Naive thymus-derived CD8-positive, alpha-beta T cell (primary cell): ENCODE measurements around the gene CTIF. TPM values are rescaled to one million over a fixed set of nuclear protein-coding genes. Genes with fewer than 3 reads are reported as not detected.

Experiments used
- ATAC-seq, 2 donors: fragments of 150-1000 bp; cut with Tn5 transposase in 1 of 2; sonication (Bioruptor Pico), chemical (Tn5 transposase) in 1 of 2; 1 replicate in 1 of 2; 2 replicates in 1 of 2; pipeline ENCODE4 v1.10.0; 2021; ENCODE audit warnings: mild to moderate bottlenecking in 2 of 2, moderate library complexity in 2 of 2
- POLR2A ChIA-PET: fragments of 350-600 bp; sonication (Branson Sonifier 250); formaldehyde crosslinking; loops from one replicate; lab custom pipeline; 2021; ENCODE audit warnings: antibody characterized with exemption; lab: Charles Lee
- DNase-seq, 10 donors: peaks; one replicate each; pipeline versions ENCODE4 v3.0.0 to v3.0.0-alpha.2; 2020 to 2022
- H3K27ac Mint-ChIP-seq, 10 donors: one replicate each; pipeline ENCODE4 v1.8.0; 2020 to 2022; ENCODE audit warnings: mild to moderate bottlenecking in 10 of 10, mixed read lengths in 10 of 10, moderate library complexity in 4 of 10, inconsistent platforms in 1 of 10
- H3K27me3 Mint-ChIP-seq, 5 donors: one replicate each; pipeline ENCODE4 v1.8.0; 2021 to 2022; ENCODE audit warnings: mixed read lengths in 5 of 5
- H3K36me3 Mint-ChIP-seq, 3 donors: one replicate each; pipeline ENCODE4 v1.8.0; 2020 to 2022; ENCODE audit warnings: mixed read lengths in 3 of 3, mild to moderate bottlenecking in 2 of 3, inconsistent platforms in 1 of 3
- H3K4me1 Mint-ChIP-seq, 4 donors: one replicate each; pipeline ENCODE4 v1.8.0; 2021 to 2022; ENCODE audit warnings: mixed read lengths in 4 of 4
- H3K4me3 Mint-ChIP-seq, 10 donors: one replicate each; pipeline ENCODE4 v1.8.0; 2020 to 2022; ENCODE audit warnings: mild to moderate bottlenecking in 10 of 10, mixed read lengths in 10 of 10, moderate library complexity in 6 of 10, inconsistent platforms in 1 of 10
- H3K9me3 Mint-ChIP-seq, 9 donors: one replicate each; pipeline ENCODE4 v1.8.0; 2020 to 2022; ENCODE audit warnings: mixed read lengths in 9 of 9, mild to moderate bottlenecking in 3 of 9, inconsistent platforms in 1 of 9, moderate library complexity in 1 of 9
- polyA plus RNA-seq, 3 donors: library from polyadenylated mRNA; unstranded; fragments of 300-500 nt; fragmentation: Illumina TruSeq; gene quantifications; one replicate each; pipeline ENCODE4 v1.2.3, GENCODE V29; 2021
- total RNA-seq, 8 experiments: library from RNA in 2 of 8; stranded (reverse) in 2 of 8; gene quantifications; one replicate each; pipeline ENCODE4 v1.2.3 and lab custom pipeline; 2021 to 2026

The CTIF gene
- total and polyA plus RNA-seq, 5 experiments from 2014 or later: 0.06 to 3.4 (median 2.0) TPM; not detected in 2

DNA sequence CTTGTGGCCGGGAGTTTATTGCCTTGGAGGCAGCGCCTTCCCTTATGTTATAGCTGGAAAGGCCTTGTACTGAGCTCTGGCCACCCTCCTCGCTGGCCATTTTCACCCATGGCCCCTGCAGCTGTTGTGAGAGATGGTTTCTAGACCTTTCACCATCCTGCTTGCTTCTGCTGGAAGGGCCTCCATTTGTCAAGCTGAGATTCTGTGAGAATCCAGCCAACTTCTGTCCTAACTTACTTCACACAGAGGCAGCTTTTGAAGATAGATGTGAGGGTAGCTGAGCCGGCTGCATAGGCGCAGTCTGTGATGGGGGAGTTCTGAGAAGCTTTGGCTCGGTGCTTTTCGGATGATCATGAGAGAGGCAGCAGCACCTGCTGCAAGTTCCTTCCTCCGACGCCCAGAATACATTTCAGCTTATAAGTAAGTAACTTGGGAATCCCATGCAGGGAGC lies 8.7 kb downstream of the CTIF start:
- POLR2A ChIA-PET: no interaction called here
- H3K4me3 Mint-ChIP-seq: no peak overlapping the region
- H3K36me3 Mint-ChIP-seq: no peaks in the 10 kb centered on the region
- DNase-seq: no peak
- H3K27me3 Mint-ChIP-seq: peaks cover 1 to 26% (median 10%) of the 10 kb centered on the region in 5 donors
- H3K4me1 Mint-ChIP-seq: peaks cover 0 to 5% (median 0%) of the 10 kb centered on the region in 4 donors
- H3K27ac Mint-ChIP-seq: no peak overlapping the region
- ATAC-seq: no peak
- H3K9me3 Mint-ChIP-seq: no peaks in the 10 kb centered on the region

DNA sequence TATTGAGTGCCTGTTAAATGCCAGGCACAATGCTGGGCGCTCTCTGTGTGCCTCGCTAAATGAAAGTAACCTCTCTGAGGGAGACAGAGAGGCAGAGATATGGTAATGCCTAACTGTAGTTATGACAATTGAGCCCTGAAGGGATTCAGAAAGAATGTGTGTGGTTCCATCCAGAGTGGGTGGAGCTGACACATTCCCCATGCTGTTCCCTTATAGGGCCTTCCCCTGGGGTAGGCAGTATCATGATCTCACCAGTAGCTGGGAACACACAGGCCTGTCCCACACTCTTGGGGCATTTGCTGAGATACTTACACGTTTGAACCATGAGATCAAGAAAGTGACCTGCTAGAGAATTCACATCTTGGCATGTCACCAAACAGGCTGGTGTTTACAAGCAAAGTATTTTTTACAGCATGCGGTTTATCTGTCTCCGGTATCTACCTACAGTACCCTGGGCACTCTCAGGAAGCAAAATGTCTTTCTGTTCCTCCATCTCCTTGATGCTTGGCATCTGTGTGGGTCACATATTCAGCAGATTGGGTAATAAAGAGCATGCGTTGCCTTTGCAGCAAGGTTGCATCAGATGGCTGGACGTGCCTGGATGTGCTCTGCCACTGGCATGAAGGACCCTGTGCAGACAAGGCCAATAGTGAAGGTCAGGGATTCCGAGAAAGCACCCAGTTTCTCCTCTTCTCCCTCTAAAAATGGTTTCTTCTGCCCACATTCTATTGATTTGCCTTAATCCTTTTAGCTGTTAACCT lies 9.4 kb downstream of the CTIF start:
- Mint-ChIP-seq H3K36me3 (no peaks in the 10 kb centered on the region), H3K4me1 (peaks cover 0 to 2% (median 0%) of the 10 kb centered on the region in 4 donors), H3K9me3 (no peaks in the 10 kb centered on the region), H3K27me3 (peaks cover 1 to 23% (median 10%) of the 10 kb centered on the region in 5 donors), H3K27ac (no peak overlapping the region), H3K4me3 (no peak overlapping the region)
- DNase-seq (no peak), ATAC-seq (no peak)
- POLR2A ChIA-PET: no interaction called here

DNA sequence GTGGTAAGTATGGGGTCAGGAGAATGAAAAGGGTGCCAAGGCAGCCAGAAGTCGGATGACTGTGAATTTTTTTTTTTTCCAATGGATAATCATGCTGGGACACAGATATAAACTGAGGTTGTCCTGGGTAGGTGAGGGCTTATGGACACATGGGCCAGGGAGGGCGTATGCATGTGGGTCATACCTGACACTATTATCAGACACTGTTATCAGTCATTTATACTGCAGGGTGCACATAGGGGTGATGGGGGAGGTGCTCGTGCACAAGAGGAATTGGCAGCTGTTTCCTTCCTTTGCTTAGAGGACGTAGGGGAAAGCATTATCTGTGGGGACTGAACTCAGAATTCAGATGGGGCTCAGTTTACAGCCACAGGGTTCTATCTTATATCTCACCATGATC lies 10.1 kb downstream of the CTIF start:
- Mint-ChIP-seq H3K4me1 (peaks cover 0 to 2% (median 0%) of the 10 kb centered on the region in 4 donors), H3K36me3 (no peaks in the 10 kb centered on the region), H3K9me3 (no peaks in the 10 kb centered on the region), H3K27me3 (peaks cover 1 to 20% (median 10%) of the 10 kb centered on the region in 5 donors), H3K27ac (no peak overlapping the region), H3K4me3 (no peak overlapping the region)
- no peak for ATAC-seq
- DNase-seq: no peak
- POLR2A ChIA-PET: no interaction called here

DNA sequence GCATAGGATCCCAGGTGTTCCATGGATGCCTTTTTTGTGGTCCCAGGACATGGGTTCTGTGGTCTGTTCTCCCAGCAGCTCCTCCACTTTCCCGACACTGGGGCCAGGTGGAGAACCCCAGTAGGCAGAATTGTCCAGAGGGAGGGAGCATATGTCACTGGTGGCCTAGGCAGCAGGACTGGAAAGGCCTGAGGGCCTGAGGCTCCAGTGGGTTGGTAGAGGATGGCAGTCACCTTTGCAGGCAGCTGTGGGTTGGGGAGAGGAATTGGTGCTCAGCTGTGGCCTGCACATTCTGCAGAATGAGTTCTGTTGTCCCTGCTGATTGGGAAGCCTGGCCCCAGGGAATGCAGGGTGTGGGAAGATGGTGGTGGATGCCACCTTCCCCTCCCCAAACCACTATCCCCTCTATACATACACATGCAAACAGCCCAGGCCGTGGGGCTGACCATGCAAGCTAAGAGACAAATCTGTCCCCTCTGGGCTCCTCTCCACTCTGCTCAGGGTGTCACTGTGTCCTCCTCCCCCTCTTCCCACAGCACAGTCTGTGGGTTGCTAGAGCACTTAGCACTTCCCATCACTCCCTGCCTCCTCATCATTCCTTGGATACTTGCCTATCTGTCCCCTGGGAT lies 11.4 kb downstream of the CTIF start:
- peaks cover 0 to 2% (median 0%) of the 10 kb centered on the region in 4 donors for H3K4me1 Mint-ChIP-seq
- ATAC-seq: no peak
- DNase-seq: no peak
- peaks cover 0 to 10% (median 2%) of the 10 kb centered on the region in 5 donors for H3K27me3 Mint-ChIP-seq
- H3K27ac Mint-ChIP-seq: no peak overlapping the region
- H3K9me3 Mint-ChIP-seq: no peaks in the 10 kb centered on the region
- POLR2A ChIA-PET: no interaction called here
- no peak overlapping the region for H3K4me3 Mint-ChIP-seq
- H3K36me3 Mint-ChIP-seq: no peaks in the 10 kb centered on the region

DNA sequence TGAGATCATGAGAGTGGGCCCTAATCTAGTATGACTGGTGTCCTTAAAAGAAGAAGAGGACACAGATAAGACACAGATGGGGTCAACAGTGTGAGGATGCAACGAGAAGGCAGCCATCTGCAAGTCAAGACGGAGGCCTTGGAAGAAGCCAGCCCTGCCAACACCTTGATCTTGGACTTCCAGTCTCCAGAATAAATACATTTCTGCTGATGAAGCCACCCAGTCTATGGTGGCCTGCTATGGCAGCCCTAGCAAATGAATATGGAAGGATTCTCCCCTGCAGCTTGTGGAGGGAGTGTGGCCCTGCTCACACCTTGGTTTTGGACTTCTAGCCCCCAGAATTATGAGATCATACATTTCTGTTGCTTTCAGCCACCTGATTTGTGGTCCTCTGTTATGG lies 12.3 kb downstream of the CTIF start:
- ATAC-seq (no peak), DNase-seq (no peak)
- H3K27me3 Mint-ChIP-seq: peaks cover 0 to 3% (median 1%) of the 10 kb centered on the region in 5 donors
- H3K27ac Mint-ChIP-seq: no peak overlapping the region
- no peaks in the 10 kb centered on the region for H3K9me3 Mint-ChIP-seq
- H3K4me1 Mint-ChIP-seq: peaks cover 0 to 2% (median 0%) of the 10 kb centered on the region in 4 donors
- POLR2A ChIA-PET: no interaction called here
- no peak overlapping the region for H3K4me3 Mint-ChIP-seq
- no peaks in the 10 kb centered on the region for H3K36me3 Mint-ChIP-seq

DNA sequence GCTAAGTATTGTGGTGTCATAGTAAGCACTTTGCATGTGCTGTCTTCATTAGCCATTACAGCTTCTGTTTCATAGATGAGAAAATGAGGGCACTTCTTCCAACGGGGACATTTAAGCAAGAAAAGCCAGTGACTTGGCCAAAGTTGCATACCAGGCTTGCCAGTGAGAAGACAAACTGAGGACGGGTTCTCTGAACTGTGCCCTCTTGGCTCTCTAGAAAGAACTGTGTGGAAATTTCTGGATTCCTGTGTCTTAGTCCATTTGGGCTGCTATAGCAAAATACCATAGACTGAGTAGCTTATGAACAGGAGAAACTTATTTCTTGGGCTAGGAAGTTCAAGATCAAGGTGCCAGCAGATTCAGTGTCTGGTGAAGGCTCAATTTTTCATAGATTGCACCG lies 13.3 kb downstream of the CTIF start:
- H3K27ac Mint-ChIP-seq: no peak overlapping the region
- ATAC-seq (no peak), DNase-seq (no peak)
- H3K4me1 Mint-ChIP-seq: peaks cover 0 to 2% (median 0%) of the 10 kb centered on the region in 4 donors
- H3K27me3 Mint-ChIP-seq: peaks cover 0 to 1% (median 0%) of the 10 kb centered on the region in 5 donors
- no peak overlapping the region for H3K4me3 Mint-ChIP-seq
- H3K36me3 Mint-ChIP-seq: no peaks in the 10 kb centered on the region
- POLR2A ChIA-PET: no interaction called here
- no peaks in the 10 kb centered on the region for H3K9me3 Mint-ChIP-seq

DNA sequence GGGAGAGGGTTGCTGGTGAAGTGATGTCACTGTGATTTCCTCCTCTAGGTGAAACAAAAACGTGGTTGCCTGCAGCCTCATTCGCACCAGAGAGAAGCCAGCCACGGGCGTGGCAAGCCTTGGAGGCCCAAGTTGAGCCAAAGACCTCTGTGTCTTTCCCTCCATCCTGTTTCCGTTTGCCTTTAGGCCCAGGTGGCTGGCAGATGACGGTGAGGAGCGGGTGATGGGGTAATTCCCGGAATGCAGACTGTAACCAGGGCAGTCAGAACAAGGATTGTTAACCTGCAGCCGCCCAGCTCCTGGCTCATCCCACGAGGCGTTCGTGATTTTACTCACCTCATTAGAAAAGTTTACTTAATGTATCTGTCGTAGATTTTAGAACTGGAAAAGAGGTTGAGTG lies 14.4 kb downstream of the CTIF start:
- H3K4me1 Mint-ChIP-seq: peaks cover 0 to 2% (median 0%) of the 10 kb centered on the region in 4 donors
- POLR2A ChIA-PET: no interaction called here
- DNase-seq (no peak), ATAC-seq (no peak)
- H3K36me3 Mint-ChIP-seq: no peaks in the 10 kb centered on the region
- no peaks in the 10 kb centered on the region for H3K9me3 Mint-ChIP-seq
- peaks cover 0 to 3% (median 1%) of the 10 kb centered on the region in 5 donors for H3K27me3 Mint-ChIP-seq
- no peak overlapping the region for H3K4me3 Mint-ChIP-seq
- no peak overlapping the region for H3K27ac Mint-ChIP-seq

DNA sequence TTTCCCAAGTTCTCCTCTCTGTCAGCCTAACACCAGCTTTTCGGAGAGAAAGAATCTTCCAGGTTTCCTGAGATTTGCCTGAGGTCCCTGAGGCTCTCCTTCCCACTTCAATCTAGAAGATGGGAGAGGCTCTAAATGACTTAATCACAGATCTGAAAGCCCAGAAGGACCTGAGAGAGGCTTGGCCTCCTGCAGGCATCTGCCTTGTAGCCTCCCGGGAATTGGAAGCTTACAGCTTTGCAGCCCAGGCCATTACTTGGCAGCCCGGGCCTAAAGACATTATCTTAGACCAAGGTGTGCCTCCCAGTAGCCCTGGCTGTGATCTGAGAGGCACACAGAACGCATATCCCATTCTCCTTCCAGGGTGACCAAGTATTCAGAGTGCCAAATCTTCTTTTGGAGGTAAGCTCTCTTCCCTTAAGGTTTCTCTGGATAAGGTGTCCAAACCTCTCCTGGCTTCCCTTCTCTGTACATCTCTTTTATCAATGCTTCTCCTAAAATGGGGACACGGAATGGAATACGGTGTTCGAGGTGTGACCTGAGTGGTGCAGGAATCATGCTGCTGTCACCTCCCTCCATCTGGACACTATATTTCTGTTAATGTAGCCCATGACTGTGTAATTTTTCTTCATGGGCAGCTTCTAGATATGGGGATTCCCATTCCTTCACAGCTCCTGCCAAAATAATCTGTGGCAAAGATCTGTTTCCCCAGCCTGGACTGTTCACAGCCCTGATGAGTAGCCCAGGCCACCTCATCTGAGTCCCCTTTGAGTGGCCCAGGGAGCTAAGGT lies 16.0 kb downstream of the CTIF start:
- Mint-ChIP-seq H3K27ac (no peak overlapping the region), H3K4me3 (no peak overlapping the region), H3K27me3 (peaks cover 0 to 3% (median 1%) of the 10 kb centered on the region in 5 donors)

DNA sequence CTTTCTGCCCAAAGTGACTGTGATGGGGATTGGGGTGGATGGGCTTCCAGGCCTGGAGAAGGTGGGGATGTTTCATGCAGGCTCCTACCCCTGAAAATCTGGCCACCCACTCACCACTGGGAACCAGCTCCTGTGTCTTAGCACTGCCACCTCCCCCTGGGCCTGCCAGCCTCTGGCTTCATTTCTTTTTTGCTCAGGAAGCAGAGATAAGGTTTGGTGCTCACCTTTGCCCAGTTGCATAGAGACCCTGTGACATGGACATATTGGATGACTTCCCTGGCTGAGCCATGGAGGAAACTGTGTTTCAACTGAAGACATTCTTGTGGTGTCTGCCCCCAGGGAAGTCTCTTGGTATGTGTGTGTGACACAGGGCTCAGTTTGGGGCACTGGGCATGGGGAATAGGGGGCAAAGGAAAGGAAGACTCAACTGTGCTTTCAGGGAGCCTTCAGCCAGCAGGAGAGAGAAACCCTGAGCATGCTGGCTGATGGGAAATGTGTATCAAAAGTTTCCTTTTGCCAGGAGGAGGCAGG lies 16.7 kb downstream of the CTIF start:
- H3K36me3 Mint-ChIP-seq: no peaks in the 10 kb centered on the region
- no peak for DNase-seq
- H3K9me3 Mint-ChIP-seq: peaks cover 0 to 4% (median 0%) of the 10 kb centered on the region in 9 donors
- POLR2A ChIA-PET: no interaction called here
- H3K27me3 Mint-ChIP-seq: peaks cover 0 to 3% (median 1%) of the 10 kb centered on the region in 5 donors
- H3K4me1 Mint-ChIP-seq: no peaks in the 10 kb centered on the region
- ATAC-seq: no peak
- no peak overlapping the region for H3K4me3 Mint-ChIP-seq
- H3K27ac Mint-ChIP-seq: no peak overlapping the region

More for the DNA sequence above, 16.0 kb downstream of the CTIF start:
- ATAC-seq (no peak), DNase-seq (no peak)
- no peaks in the 10 kb centered on the region for H3K4me1 Mint-ChIP-seq
- H3K9me3 Mint-ChIP-seq: peaks cover 0 to 4% (median 0%) of the 10 kb centered on the region in 9 donors
- no peaks in the 10 kb centered on the region for H3K36me3 Mint-ChIP-seq
- POLR2A ChIA-PET: no interaction called here

DNA sequence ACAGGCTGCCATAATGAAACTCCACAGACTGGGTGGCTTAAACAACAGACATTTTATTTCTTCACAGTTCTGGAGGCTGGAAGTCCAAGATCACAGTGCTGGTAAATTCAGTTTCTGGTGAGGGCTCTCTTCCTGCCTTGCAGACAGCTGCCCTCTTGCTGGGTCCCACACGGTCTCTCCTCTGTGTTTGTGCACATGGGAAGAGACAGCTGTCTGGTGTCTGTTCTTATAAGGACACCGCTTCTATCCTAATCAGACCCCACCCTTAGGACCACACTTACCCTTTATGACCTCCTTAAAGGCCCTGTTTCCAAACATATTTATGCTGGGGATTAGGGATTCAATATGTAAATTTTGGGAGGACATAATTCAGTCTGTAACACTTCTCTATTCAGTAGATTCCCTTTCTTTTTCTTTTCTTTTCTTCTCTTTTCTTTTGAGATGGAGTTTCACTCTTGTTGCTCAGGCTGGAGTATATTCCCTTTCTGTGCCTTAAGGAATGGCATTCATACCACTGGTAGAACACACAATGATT lies 18.9 kb downstream of the CTIF start:
- no peak overlapping the region for H3K4me3 Mint-ChIP-seq
- POLR2A ChIA-PET: no interaction called here
- H3K27me3 Mint-ChIP-seq: peaks cover 0 to 3% (median 1%) of the 10 kb centered on the region in 5 donors
- ATAC-seq (no peak), DNase-seq (no peak)
- no peaks in the 10 kb centered on the region for H3K4me1 Mint-ChIP-seq
- no peaks in the 10 kb centered on the region for H3K36me3 Mint-ChIP-seq
- no peak overlapping the region for H3K27ac Mint-ChIP-seq
- H3K9me3 Mint-ChIP-seq: peaks cover 0 to 4% (median 0%) of the 10 kb centered on the region in 9 donors

DNA sequence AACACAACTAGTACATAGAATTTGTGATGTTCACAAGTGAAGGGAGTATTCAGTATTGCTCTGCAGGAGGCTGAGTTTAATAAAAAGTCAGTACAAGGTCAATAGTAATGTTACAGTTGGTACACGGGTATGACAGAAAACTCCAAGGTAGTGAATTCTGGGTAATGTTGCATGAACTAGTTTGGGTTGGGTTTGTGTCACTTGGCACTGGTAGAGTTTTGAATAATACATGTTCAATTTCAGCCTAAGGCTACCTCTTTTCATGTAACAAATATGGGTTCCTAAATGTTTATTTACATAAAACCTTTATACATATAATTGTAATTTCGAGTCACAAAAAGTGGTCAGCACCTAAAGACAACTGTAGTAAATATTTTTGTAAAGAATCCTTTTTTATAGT lies 19.4 kb downstream of the CTIF start:
- ATAC-seq (no peak), DNase-seq (no peak)
- POLR2A ChIA-PET: no interaction called here
- peaks cover 0 to 4% (median 0%) of the 10 kb centered on the region in 9 donors for H3K9me3 Mint-ChIP-seq
- H3K27me3 Mint-ChIP-seq: peaks cover 0 to 3% (median 1%) of the 10 kb centered on the region in 5 donors
- H3K36me3 Mint-ChIP-seq: no peaks in the 10 kb centered on the region
- no peaks in the 10 kb centered on the region for H3K4me1 Mint-ChIP-seq
- no peak overlapping the region for H3K4me3 Mint-ChIP-seq
- no peak overlapping the region for H3K27ac Mint-ChIP-seq

DNA sequence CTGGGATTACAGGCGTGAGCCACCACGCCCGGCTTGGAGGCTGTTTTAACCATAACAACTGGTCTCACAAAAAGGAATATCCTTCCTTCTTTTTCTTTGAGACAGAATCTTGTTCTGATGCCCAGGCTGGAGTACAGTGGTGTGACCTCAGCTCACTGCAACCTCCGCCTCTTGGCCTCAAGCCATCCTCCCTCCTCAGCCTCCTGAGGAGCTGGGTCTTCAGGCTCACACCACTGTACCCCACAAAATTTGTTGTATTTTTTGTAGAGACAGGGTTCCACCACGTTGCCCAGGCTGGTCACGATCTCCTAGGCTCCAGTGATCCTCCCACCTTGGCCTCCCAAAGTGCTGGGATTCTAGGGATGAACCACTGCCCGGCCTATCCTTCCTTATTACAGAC lies 21.7 kb downstream of the CTIF start:
- Mint-ChIP-seq H3K36me3 (no peaks in the 10 kb centered on the region), H3K4me3 (no peak overlapping the region), H3K27me3 (peaks cover 0 to 3% (median 1%) of the 10 kb centered on the region in 5 donors), H3K27ac (no peak overlapping the region), H3K9me3 (peaks cover 0 to 4% (median 0%) of the 10 kb centered on the region in 9 donors), H3K4me1 (no peaks in the 10 kb centered on the region)
- DNase-seq: no peak
- no peak for ATAC-seq
- POLR2A ChIA-PET: no interaction called here
